ENCODE data around the gene MRPL46.
"Not testable (repeated sequence)": the region's sequence is repeated elsewhere in the genome, so short reads cannot be mapped to it uniquely, and the experiment has no call there.

DNA sequence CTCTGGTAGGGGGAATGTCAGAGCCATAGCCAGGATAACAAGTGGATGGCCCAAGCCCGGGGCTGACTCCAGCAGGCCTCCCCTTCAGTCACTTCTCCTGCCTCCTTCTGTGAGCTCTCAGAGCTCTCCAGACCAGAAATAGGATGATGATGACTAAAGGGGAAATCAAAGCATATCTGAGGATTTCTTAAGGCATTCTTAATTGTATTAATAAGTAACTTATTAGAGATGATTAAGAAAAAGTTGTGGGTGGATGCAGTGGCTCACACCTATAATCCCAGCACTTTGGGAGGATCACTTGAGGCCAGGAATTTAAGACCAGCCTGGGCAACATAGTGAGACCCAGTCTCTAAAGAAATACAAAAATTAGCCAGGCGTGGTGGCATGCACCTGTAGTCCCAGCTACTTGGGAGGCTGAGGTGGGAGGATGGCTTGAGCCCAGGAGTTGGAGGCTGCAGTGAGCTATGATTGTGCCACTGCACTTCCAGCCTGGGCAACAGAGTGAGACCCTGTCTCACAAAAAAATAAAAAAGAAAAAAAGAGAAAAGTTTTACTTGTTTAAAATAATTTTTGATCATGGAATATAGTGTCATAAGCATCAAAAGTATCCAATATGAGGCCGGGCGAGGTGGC lies 6.6 kb upstream of the MRPL46 start:
- TF ChIP-seq, protein P1, sequence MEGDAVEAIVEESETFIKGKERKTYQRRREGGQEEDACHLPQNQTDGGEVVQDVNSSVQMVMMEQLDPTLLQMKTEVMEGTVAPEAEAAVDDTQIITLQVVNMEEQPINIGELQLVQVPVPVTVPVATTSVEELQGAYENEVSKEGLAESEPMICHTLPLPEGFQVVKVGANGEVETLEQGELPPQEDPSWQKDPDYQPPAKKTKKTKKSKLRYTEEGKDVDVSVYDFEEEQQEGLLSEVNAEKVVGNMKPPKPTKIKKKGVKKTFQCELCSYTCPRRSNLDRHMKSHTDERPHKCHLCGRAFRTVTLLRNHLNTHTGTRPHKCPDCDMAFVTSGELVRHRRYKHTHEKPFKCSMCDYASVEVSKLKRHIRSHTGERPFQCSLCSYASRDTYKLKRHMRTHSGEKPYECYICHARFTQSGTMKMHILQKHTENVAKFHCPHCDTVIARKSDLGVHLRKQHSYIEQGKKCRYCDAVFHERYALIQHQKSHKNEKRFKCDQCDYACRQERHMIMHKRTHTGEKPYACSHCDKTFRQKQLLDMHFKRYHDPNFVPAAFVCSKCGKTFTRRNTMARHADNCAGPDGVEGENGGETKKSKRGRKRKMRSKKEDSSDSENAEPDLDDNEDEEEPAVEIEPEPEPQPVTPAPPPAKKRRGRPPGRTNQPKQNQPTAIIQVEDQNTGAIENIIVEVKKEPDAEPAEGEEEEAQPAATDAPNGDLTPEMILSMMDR (IDR thresholded peaks at IDR 0.05): not testable (repeated sequence)
- TF ChIP-seq POLR2A, EP300 (IDR thresholded peaks at IDR 0.05): not testable (repeated sequence)
